DOHH2 (cell line): ENCODE measurements around the gene BTBD6.

Experiments
- H3F3A ChIP-seq: fragments of 200-600 bp; sonication (generic), shearing (Covaris generic); 2 replicates; pipeline ENCODE4 v1.6.0; 2016; ENCODE audit warnings: antibody characterized with exemption, mild to moderate bottlenecking; ENCODE audit not compliant: control insufficient read depth, insufficient read depth
- H3K27ac ChIP-seq: fragments of 200-600 bp; sonication (generic); 2 replicates; pipeline ENCODE4 v1.5.1; 2014; ENCODE audit warnings: low read depth, mild to moderate bottlenecking, low read length, moderate library complexity
- H3K27me3 ChIP-seq: fragments of 200-600 bp; sonication (generic); 2 replicates; pipeline ENCODE4 v1.6.1; 2014; ENCODE audit warnings: mild to moderate bottlenecking, low read length, mixed read lengths; ENCODE audit not compliant: control insufficient read depth
- H3K36me3 ChIP-seq: fragments of 200-600 bp; sonication (generic); 2 replicates; pipeline ENCODE4 v1.6.1; 2014; ENCODE audit warnings: mild to moderate bottlenecking, low read length, moderate library complexity, mixed read lengths; ENCODE audit not compliant: control insufficient read depth
- H3K4me1 ChIP-seq: fragments of 200-600 bp; sonication (generic); 2 replicates; pipeline ENCODE4 v1.6.1; 2014; ENCODE audit warnings: mild to moderate bottlenecking, low read length, mixed read lengths; ENCODE audit not compliant: control insufficient read depth
- H3K4me2 ChIP-seq: fragments of 200-600 bp; sonication (generic); 2 replicates; pipeline ENCODE4 v1.6.0; 2014; ENCODE audit warnings: mild to moderate bottlenecking, low read length, moderate library complexity
- H3K4me3 ChIP-seq: fragments of 200-600 bp; sonication (generic); 2 replicates; pipeline ENCODE4 v1.5.1; 2014; ENCODE audit warnings: mild to moderate bottlenecking, low read length, mixed read lengths
- H3K79me2 ChIP-seq: fragments of 200-600 bp; sonication (generic); 2 replicates; pipeline ENCODE4 v1.6.1; 2014; ENCODE audit warnings: mild to moderate bottlenecking, low read length, mixed read lengths; ENCODE audit not compliant: control insufficient read depth
- H3K9me2 ChIP-seq: fragments of 200-600 bp; sonication (generic); replicated peaks from 2 replicates; pipeline ENCODE4 v1.6.1; 2014; ENCODE audit warnings: mild to moderate bottlenecking, low read length, mixed read lengths; ENCODE audit not compliant: control insufficient read depth
- H3K9me3 ChIP-seq: fragments of 200-600 bp; sonication (generic); 2 replicates; pipeline ENCODE4 v1.6.1; 2014; ENCODE audit warnings: antibody characterized with exemption, low read length, mixed read lengths; ENCODE audit not compliant: control insufficient read depth, insufficient read depth
- H4K20me1 ChIP-seq: fragments of 200-600 bp; sonication (generic); 2 replicates; pipeline ENCODE4 v1.6.0; 2014; ENCODE audit warnings: low read depth, mild to moderate bottlenecking, antibody characterized with exemption, low read length, moderate library complexity; ENCODE audit not compliant: control insufficient read depth, insufficient read depth
- EZH2phosphoT487 ChIP-seq: fragments of 200-600 bp; sonication (generic); IDR thresholded peaks from 2 replicates; pipeline ENCODE4 v1.6.1; 2017; ENCODE audit warnings: borderline replicate concordance, mild to moderate bottlenecking, antibody characterized with exemption, low read length, moderate library complexity, mixed read lengths
- TF ChIP-seq, protein P1 (sequence below): fragments of 200-600 bp; sonication (generic); IDR thresholded peaks from one replicate; pipeline ENCODE4 v1.5.1; 2014; ENCODE audit warnings: antibody characterized with exemption, mild to moderate bottlenecking, low read depth, low read length; ENCODE audit not compliant: poor library complexity, severe bottlenecking

BTBD6 gene

DNA sequence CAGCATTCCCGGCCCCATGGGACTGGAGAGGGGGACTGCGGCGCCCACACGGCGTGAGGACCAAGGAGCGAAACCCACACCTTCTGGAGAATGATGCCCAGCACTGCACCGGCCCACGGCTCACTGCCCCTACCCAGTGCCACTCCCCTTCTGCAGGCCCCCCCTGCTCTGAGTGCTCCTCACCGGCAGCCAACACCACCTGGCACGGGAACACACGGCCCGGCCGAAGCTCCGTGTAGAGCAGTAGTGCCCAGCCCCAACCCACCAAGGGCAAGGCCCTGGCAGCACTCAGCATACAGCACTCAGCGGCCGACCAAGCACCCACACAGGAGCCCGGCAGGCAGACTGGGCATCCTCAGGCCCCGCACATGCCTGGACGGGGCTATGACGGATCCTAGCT, 13.4 kb downstream of the BTBD6 start:
- Histone ChIP-seq H3K4me3 (no peak overlapping the region), H3K27me3 (no peaks in the 10 kb centered on the region)

DNA sequence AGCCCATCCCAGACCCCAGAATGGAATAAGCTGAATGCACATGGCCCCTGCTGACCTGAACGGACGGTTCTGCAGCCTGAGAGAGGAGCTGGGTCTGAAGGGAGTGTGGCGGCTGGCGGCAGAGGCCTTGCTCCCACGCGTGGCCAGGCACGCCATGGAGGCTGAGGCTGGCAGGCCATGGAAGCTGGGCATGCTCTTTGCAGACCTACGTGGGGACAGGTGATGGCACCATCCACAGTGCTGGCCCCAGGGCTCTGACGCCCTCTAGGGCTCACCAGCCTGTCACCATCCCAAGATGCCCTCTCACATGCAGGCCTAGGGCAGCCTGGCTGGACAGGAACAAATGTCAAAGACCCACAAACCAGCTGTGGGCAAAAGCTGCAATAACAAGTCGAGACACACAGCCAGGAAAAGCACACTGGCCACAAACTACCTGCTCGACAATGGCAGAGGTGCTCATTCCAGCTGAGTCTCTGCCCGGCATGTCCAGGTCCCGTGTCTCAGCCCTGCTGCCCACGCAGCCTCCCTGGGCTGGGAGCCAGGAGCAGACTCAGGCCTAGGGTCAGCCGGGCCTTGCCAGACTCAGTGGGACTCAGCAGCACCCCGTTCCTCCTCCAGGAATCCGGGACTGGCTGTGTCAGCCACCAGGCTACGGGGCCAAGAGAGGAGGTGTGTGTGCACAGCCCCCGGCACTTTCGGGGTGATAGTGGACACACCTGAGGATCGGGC, 19.7 kb downstream of the BTBD6 start:
- Histone ChIP-seq H3K4me1 (peaks cover 5% of the 10 kb centered on the region), H3K79me2 (no peaks in the 10 kb centered on the region), H3K27me3 (no peaks in the 10 kb centered on the region), H4K20me1 (no peaks in the 10 kb centered on the region), H3K4me3 (no peak overlapping the region), H3K36me3 (no peaks in the 10 kb centered on the region), H3F3A (no peaks in the 10 kb centered on the region), H3K4me2 (no peak overlapping the region), H3K9me2 (no peaks in the 10 kb centered on the region), H3K9me3 (no peaks in the 10 kb centered on the region), H3K27ac (no peak overlapping the region)
- TF ChIP-seq, protein P1, sequence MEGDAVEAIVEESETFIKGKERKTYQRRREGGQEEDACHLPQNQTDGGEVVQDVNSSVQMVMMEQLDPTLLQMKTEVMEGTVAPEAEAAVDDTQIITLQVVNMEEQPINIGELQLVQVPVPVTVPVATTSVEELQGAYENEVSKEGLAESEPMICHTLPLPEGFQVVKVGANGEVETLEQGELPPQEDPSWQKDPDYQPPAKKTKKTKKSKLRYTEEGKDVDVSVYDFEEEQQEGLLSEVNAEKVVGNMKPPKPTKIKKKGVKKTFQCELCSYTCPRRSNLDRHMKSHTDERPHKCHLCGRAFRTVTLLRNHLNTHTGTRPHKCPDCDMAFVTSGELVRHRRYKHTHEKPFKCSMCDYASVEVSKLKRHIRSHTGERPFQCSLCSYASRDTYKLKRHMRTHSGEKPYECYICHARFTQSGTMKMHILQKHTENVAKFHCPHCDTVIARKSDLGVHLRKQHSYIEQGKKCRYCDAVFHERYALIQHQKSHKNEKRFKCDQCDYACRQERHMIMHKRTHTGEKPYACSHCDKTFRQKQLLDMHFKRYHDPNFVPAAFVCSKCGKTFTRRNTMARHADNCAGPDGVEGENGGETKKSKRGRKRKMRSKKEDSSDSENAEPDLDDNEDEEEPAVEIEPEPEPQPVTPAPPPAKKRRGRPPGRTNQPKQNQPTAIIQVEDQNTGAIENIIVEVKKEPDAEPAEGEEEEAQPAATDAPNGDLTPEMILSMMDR: peak; percentile 25
- TF ChIP-seq EZH2phosphoT487: no peak

More for the DNA sequence above, 13.4 kb downstream of the BTBD6 start:
- Histone ChIP-seq H3K4me2 (no peak overlapping the region), H3K9me2 (no peaks in the 10 kb centered on the region), H3K4me1 (peaks cover 41% of the 10 kb centered on the region), H3K79me2 (no peaks in the 10 kb centered on the region), H3K9me3 (no peaks in the 10 kb centered on the region), H3F3A (0 out of 2 replicates have a peak, but pooled peaks cover 2% of the 10 kb centered on the region), H3K36me3 (no peaks in the 10 kb centered on the region), H4K20me1 (no peaks in the 10 kb centered on the region), H3K27ac (no peak overlapping the region)
- no peak for TF ChIP-seq EZH2phosphoT487

DNA sequence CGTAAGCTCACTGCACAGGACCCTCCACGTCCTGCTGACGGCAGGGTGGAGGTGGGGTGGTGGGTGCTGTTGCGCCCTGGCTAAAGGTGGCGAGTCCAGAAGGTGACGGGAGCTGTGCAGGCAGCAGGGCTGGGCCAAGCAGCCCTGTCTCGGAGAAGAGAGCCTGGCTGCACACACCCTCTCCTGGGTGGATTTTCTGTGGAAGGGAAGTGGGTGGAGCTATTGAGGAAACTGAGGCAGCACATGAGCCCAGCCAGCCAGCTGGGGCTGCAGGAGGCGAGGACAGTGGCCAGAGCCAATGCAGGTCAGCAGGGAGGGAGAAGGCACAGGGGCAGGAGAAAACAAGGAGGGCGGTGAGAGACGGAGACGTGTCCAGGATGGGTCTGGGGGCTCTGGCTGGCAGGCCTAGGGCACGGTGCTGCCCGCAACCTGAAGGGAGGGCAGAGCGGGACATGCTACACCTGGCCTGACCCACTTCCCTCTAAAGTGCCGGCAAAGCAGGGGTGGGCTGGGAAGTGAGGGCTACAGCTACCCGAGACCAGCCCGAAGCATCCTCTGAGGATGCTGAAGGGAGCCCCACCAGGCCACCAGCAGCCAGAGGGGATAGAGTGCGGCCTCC, 20.5 kb downstream of the BTBD6 start:
- Histone ChIP-seq H3K4me1 (no peaks in the 10 kb centered on the region), H3K4me2 (no peak overlapping the region)

More for the DNA sequence above, 20.5 kb downstream of the BTBD6 start:
- Histone ChIP-seq H3K27me3 (no peaks in the 10 kb centered on the region), H3K36me3 (no peaks in the 10 kb centered on the region), H3F3A (no peaks in the 10 kb centered on the region), H3K79me2 (no peaks in the 10 kb centered on the region), H4K20me1 (no peaks in the 10 kb centered on the region), H3K9me3 (no peaks in the 10 kb centered on the region), H3K4me3 (no peak overlapping the region), H3K9me2 (no peaks in the 10 kb centered on the region), H3K27ac (no peak overlapping the region)
- TF ChIP-seq EZH2phosphoT487: no peak
- TF ChIP-seq, protein P1: no peak
